ENCODE results near the gene GHSR.

GHSR gene

DNA sequence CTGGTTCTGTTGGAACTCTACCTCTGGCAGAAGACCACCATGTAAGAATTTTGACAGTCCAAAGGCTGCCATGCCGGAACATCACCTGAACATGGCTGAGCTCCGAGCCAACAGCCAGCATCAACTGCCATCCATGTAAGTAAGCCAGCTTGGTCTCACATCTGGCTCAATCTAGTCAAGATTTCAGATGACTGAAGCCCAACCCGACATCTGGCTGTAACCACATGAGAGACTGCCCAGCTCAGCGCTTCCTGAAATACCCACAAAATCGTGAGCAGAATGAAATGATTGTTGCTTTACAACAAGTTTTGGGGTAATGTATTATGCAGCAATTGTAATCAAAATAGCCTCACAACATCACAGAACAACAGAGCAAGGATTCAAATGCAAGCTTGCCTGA lies 32.9 kb downstream of the GHSR start:
- DNase-seq = no peak

GRCh38 chr3:172411478-172411947 lies 36.7 kb downstream of the GHSR start:
- no peak for DNase-seq

GRCh38 chr3:172410702-172411477 lies 37.4 kb downstream of the GHSR start:
- DNase-seq = no peak

GRCh38 chr3:172407872-172408271 lies 40.4 kb downstream of the GHSR start:
- DNase-seq = no peak

DNA sequence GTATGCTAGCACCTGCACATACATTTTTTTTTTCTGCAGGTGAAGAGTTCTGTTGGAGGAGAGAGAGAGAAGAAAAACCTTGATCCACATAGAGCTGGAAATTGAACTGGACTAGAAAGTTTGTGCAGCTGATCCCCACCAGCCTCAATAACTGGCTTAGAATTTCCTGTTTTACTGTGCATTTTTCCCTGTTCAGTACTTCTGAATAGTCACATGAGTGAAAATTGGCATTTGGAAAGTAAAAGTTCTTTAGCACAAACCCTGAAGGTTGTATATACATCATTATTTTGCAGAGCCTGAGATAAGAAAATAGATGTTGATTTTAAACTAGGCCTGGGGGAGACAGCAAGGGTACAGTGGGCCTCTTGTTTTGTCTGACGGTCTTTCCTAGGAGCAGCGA lies 42.3 kb downstream of the GHSR start:
- no peak for DNase-seq

GRCh38 chr3:172404237-172404962 lies 43.9 kb downstream of the GHSR start:
- no peak for DNase-seq

DNA sequence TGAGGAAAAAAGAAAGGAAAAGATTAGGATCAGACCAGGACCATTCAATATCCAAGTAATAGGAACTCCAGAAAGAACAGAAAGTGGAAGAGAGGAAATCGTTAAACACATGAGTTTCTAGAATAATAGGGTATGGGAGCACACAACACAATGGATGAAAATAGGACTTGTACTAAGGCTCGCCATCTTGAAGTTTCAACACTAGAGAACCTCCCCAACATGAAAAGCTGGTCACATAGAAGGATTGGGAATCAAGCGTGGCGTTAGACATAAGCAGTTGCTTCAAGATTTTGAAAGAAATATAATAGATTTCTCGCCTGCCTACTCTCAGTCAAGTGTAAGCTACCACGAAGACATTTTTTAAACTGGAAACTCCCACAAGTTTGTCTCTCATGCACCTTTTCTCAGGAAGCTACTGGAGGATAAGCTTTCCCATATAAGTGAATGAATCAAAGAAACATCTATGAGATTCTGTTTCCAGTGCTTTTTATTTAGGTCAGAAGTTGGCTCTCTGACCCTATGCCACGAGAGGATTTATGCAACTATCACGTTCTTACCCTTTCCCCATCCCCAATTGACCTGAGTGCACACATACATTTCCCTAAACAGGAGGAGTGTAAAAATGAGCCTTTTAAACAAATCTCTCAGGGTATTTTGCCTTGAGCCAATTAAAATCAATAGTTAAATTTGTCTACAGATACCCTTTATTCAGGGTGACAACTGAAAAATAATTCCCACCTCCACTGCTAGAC lies 45.2 kb downstream of the GHSR start:
- DNase-seq = no peak

DNA sequence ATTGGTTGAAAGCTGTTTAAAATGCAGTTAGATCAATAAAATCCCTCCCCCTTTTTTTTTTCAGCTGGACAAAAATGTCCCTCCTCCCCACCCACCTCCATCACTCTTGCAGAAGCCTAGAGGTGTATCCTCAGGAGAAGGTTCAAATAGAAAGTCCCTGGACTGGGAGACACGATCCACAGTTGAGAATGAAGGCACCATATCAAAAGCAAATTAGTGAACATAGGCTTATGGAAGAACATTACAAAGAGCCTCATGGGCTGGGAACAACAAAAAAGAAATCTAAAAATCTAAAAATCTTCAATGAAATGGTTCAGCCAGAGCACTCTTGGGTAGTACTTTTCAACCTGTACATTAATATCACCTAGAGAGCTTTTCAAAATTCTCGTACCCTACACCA lies 46.2 kb downstream of the GHSR start:
- DNase-seq = no peak

GRCh38 chr3:172398484-172398883 lies 49.8 kb downstream of the GHSR start:
- no peak for DNase-seq

DNA sequence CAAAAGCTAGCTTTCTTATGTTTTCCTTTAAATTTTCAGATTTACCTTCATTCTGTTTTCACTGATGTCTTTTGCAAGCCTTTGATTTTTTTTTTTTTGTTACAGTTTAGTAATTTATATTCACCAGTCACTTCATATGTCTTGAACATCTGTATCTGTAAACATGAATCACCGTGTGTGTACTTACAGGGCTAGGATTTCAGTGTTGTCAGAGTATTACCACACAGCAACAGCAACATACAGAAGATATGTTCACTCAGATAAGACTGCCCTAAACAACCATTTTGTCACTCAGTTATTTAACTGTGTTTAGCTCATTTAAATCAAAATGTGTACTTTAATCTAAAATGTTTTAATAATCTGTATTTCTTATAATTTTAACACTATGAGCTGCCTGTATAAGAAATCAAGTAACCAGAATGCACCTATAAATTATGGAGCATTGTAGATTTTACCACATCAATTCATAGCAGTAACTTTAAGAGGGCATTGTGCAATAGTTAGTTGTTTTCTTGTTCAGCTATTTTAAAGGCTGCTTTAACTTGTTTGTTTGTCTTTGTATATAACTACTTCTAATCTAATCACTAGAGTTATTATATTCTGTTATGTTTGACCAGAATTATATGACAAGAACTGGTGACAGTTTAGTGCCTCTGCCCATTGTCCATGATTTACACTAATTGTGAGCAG lies 50.4 kb downstream of the GHSR start:
- DNase-seq = no peak

DNA sequence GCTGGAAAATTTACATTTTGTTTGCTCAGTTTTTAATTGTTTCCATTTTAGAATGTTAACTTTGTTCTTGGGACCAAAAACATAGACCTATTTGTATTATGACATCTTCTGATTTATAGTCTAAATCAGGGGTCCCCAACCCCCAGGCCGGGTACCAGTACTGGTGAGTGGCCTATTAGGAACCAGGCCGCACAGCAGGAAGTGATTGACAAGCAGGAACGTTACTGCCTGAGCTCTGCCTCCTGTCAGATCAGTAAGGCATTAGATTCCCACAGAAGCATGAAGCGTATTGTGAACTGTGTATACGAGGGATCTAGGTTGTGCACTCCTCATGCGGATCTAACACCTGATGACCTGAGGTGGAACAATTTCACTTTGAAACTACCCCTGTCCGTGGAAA lies 51.9 kb downstream of the GHSR start:
- DNase-seq = no peak

DNA sequence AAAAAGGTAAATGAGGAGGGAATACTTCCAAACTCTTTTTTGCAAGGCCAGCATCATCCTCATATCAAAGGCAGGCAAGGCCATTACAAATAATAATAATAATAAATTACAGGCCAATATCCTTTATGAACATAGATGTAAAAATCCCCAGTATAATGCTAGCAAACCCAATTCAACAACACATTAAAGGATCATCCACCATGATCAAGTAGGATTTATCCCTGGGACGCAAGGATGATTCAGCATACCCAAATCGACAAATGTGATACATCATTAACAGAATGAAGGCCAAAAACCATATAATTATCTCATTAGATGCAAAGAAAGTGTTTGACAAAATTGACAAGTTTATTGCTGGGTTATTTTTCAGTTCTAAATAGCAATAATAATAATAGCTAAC lies 53.6 kb downstream of the GHSR start:
- no peak for DNase-seq
